Upper lobe of left lung (tissue), 6 donors: ENCODE data around the gene C20orf173. TPM values are rescaled to one million over a fixed set of nuclear protein-coding genes. Genes with fewer than 3 reads are reported as not detected.

Source experiments
- ATAC-seq, 2 donors: fragments of 200-7000 bp; cut with Tn5 transposase; one replicate each; pipeline ENCODE4 v1.9.1; 2022; ENCODE audit warnings: mild to moderate bottlenecking in 2 of 2, moderate library complexity in 2 of 2; ENCODE audit not compliant: low FRiP score in 2 of 2
- DNase-seq, 2 donors: peaks; one replicate each; pipeline ENCODE4 v3.0.0-alpha.2; 2019 to 2020
- H3K27ac ChIP-seq, 4 donors: fragments of 200-600 bp; sonication (generic); one replicate each; pipeline ENCODE4 v1.5.1; 2016 to 2019
- H3K27me3 ChIP-seq, 4 donors: fragments of 200-600 bp; sonication (generic); one replicate each; pipeline ENCODE4 v1.5.1; 2017 to 2019
- H3K36me3 ChIP-seq, 4 donors: fragments of 200-600 bp; sonication (generic); one replicate each; pipeline ENCODE4 v1.5.1; 2016 to 2019
- H3K4me1 ChIP-seq, 4 donors: fragments of 200-600 bp; sonication (generic); one replicate each; pipeline ENCODE4 v1.5.1; 2018 to 2019
- H3K4me3 ChIP-seq, 4 donors: fragments of 200-600 bp; sonication (generic); one replicate each; pipeline ENCODE4 v1.5.1; 2017 to 2019; ENCODE audit warnings: mild to moderate bottlenecking in 2 of 4, moderate library complexity in 1 of 4
- H3K9me3 ChIP-seq, 4 donors: fragments of 200-600 bp; sonication (generic); one replicate each; pipeline ENCODE4 v1.5.1; 2018 to 2019
- CTCF ChIP-seq, 6 experiments: fragments of 450-650 bp in 4 of 6; fragments of 200-600 bp in 2 of 6; sonication (generic) in 2 of 6; IDR thresholded peaks; one replicate each; pipeline ENCODE4 v1.5.1; 2016 to 2019; ENCODE audit warnings: antibody characterized with exemption in 6 of 6
- EP300 ChIP-seq, 4 donors: sonication (generic); formaldehyde crosslinking; IDR thresholded peaks; one replicate each; pipeline ENCODE4 v1.5.1; 2017; ENCODE audit warnings: antibody characterized with exemption in 4 of 4, control low read depth in 2 of 4
- POLR2A ChIP-seq, 4 donors: fragments of 450-650 bp; IDR thresholded peaks; one replicate each; pipeline ENCODE4 v1.5.1; 2016 to 2017; ENCODE audit warnings: antibody characterized with exemption in 4 of 4, mild to moderate bottlenecking in 2 of 4
- POLR2AphosphoS5 ChIP-seq, 2 donors: sonication (generic); formaldehyde crosslinking; IDR thresholded peaks; one replicate each; pipeline ENCODE4 v1.5.1; 2017; ENCODE audit warnings: antibody characterized with exemption in 2 of 2
- WGBS, 2 donors: methylation state at CpG; one replicate each; pipeline ENCODE4 v1.1.5; 2017 to 2018; 5-methylcytosine and 5-hydroxymethylcytosine counted together
- total RNA-seq, 6 donors: library from RNA; depleted of rRNA in 4 of 6; stranded (reverse); fragments of >200 nt in 4 of 6; gene quantifications; one replicate each; pipeline versions ENCODE4 v1.1.0 to v1.2.1, GENCODE V29; 2016 to 2021
- donor health status: DM: no; HTN: no; CAD: no; lungs with moderate emphysema.
- donor health status: DM: no; HTN: yes; CAD: no; lungs with severe emphysema.

C20orf173 gene
- not detected for total RNA-seq

- 84 to 92% methylated on average over 2 of the region's 2 CpGs for WGBS, 2 donors
- H3K4me3 ChIP-seq: no peak within 1 kb of the TSS
- DNase-seq (no peak), ATAC-seq (no peak)
- no peak within 1 kb of the TSS for H3K27ac ChIP-seq
- H3K4me1 ChIP-seq: no peaks in the 10 kb centered on the region
- no peak for TF ChIP-seq EP300 (IDR thresholded peaks at IDR 0.05)
- no peak for TF ChIP-seq POLR2AphosphoS5 (IDR thresholded peaks at IDR 0.05)
- TF ChIP-seq POLR2A (IDR thresholded peaks at IDR 0.05): no peak
- TF ChIP-seq CTCF (IDR thresholded peaks at IDR 0.05): no peak
- H3K27me3 ChIP-seq: no peaks in the 10 kb centered on the region
- no peaks in the 10 kb centered on the region for H3K36me3 ChIP-seq
- H3K9me3 ChIP-seq: no peaks in the 10 kb centered on the region
Observed at GRCh38 chr20:35529552-35529951, at the start of gene C20orf173. TSS of gene C20orf173 (minus strand) at chr20:35529652. CDS start at chr20:35529373, 279 bp downstream.

DNA sequence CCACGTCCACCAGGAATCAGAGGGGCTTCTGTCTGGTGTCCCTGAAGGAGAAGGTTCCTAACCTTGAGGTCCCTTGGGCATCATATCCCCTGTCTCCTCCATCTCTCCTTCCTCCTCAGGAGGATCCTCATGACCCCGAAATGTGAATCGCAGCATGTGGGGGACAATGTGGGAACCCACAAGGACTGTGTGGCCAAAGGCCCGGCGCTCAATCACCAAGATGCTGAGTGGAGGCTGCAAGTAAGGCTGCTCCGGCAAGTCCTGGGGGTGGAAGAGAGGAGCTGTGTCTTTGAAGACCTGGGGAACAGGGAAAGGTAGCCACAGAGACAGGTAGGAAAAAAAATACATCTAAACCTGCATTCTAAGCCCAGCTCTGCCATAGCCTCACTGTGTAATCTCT is 49.7 kb upstream of the C20orf173 start:
- H3K9me3 ChIP-seq: no peaks in the 10 kb centered on the region
- no peak overlapping the region for H3K27ac ChIP-seq
- ATAC-seq: no peak
- H3K4me1 ChIP-seq: no peaks in the 10 kb centered on the region
- H3K36me3 ChIP-seq: no peaks in the 10 kb centered on the region
- no peaks in the 10 kb centered on the region for H3K27me3 ChIP-seq
- H3K4me3 ChIP-seq: no peak overlapping the region
- no peak for TF ChIP-seq POLR2AphosphoS5 (IDR thresholded peaks at IDR 0.05)
- TF ChIP-seq EP300 (IDR thresholded peaks at IDR 0.05): no peak
- TF ChIP-seq CTCF (IDR thresholded peaks at IDR 0.05): no peak
- TF ChIP-seq POLR2A (IDR thresholded peaks at IDR 0.05): no peak
- no peak for DNase-seq
- WGBS, 2 donors: 94 to 100% methylated on average over 5 to 6 of the region's 6 CpGs

- no peak for DNase-seq
Observed at GRCh38 chr20:35578469-35578868, 49.0 kb upstream of the C20orf173 start.

DNA sequence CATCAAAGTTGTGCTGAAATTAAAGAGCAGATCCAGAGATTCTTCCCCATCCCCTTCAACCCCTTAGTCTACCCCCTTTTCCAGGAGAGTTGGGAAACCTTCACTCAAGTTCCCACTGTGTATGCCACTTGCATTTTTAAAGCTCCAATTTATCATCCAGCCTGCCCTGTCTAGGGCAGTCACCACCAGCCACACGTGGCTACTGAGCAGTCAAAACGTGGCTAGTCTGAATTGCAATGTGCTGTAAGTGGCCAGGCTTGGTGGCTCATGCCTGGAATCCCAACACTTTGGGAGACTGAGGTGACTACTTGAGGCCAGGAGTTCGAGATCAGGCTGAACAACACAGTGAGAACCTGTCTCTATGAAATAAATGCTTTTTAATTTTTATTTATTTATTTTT is 47.4 kb upstream of the C20orf173 start:
- 55 to 67% methylated on average over 3 of the region's 3 CpGs for WGBS, 2 donors
- no peaks in the 10 kb centered on the region for H3K36me3 ChIP-seq
- no peaks in the 10 kb centered on the region for H3K27me3 ChIP-seq
- DNase-seq (no peak), ATAC-seq (no peak)
- H3K4me3 ChIP-seq: no peak overlapping the region
- H3K4me1 ChIP-seq: no peaks in the 10 kb centered on the region
- no peak for TF ChIP-seq POLR2AphosphoS5 (IDR thresholded peaks at IDR 0.05)
- no peak for TF ChIP-seq EP300 (IDR thresholded peaks at IDR 0.05)
- no peak for TF ChIP-seq CTCF (IDR thresholded peaks at IDR 0.05)
- no peak for TF ChIP-seq POLR2A (IDR thresholded peaks at IDR 0.05)
- H3K27ac ChIP-seq: no peak overlapping the region
- H3K9me3 ChIP-seq: peaks cover 0 to 10% (median 6%) of the 10 kb centered on the region in 4 donors

More at GRCh38 chr20:35578469-35578868, 49.0 kb upstream of the C20orf173 start:
- H3K4me1 ChIP-seq: no peaks in the 10 kb centered on the region
- no peak for ATAC-seq
- H3K27ac ChIP-seq: no peak overlapping the region
- H3K27me3 ChIP-seq: no peaks in the 10 kb centered on the region
- H3K9me3 ChIP-seq: no peaks in the 10 kb centered on the region
- TF ChIP-seq POLR2AphosphoS5 (IDR thresholded peaks at IDR 0.05) (no peak), CTCF (IDR thresholded peaks at IDR 0.05) (no peak), POLR2A (IDR thresholded peaks at IDR 0.05) (no peak), EP300 (IDR thresholded peaks at IDR 0.05) (no peak)
- H3K4me3 ChIP-seq: no peak overlapping the region
- 87 to 88% methylated on average over 8 of the region's 8 CpGs for WGBS, 2 donors
- H3K36me3 ChIP-seq: no peaks in the 10 kb centered on the region

DNA sequence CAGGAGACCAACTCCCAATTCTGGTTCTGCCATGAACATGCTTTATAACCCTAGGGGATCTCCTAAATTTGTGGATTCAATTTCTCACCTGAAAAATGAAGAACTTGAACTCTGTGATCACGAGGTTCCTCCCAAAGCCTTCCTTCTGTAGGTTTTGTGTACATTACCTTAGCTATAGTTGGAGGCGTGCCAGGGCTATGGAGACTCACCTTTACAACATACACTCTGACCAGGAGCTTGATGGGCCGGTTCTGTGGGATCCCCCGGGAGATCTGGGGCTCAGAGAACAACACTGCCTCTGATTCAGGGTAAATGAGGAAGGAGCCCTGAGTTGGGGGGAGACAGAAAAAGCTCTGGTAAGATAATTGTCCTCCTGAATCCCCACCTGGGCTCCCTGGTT is 46.5 kb upstream of the C20orf173 start:
- Histone ChIP-seq H3K4me3 (no peak overlapping the region), H3K27me3 (no peaks in the 10 kb centered on the region), H3K4me1 (no peaks in the 10 kb centered on the region), H3K27ac (no peak overlapping the region), H3K9me3 (peaks cover 0 to 10% (median 6%) of the 10 kb centered on the region in 4 donors), H3K36me3 (no peaks in the 10 kb centered on the region)
- no peak for ATAC-seq
- DNase-seq: no peak
- no peak for TF ChIP-seq EP300 (IDR thresholded peaks at IDR 0.05)
- no peak for TF ChIP-seq POLR2A (IDR thresholded peaks at IDR 0.05)
- no peak for TF ChIP-seq CTCF (IDR thresholded peaks at IDR 0.05)
- TF ChIP-seq POLR2AphosphoS5 (IDR thresholded peaks at IDR 0.05): no peak
- WGBS, 2 donors: 70 to 74% methylated on average over 4 of the region's 4 CpGs
